Putamen (tissue), 1 donor: ENCODE data around the gene GPR108.

Experiments
- DNase-seq: peaks from one replicate; pipeline ENCODE4 v3.0.0-alpha.2; 2016; ENCODE audit warnings: low spot score

GPR108 gene

GRCh38 chr19:6737873-6738786 lies 750 bp upstream of the GPR108 start:
- peak; percentile 100 for DNase-seq

- no peak for DNase-seq
Measured at GRCh38 chr19:6736917-6737283, 480 bp downstream of the GPR108 start.

GRCh38 chr19:6736169-6736916 lies 1.0 kb downstream of the GPR108 start:
- DNase-seq, result peak; percentile 50

GRCh38 chr19:6735181-6735911 lies 2.0 kb downstream of the GPR108 start:
- no peak for DNase-seq

GRCh38 chr19:6734096-6734696 lies 3.2 kb downstream of the GPR108 start:
- DNase-seq, result no peak

- DNase-seq, result no peak
Measured at GRCh38 chr19:6733338-6734095, 3.9 kb downstream of the GPR108 start.

GRCh38 chr19:6732803-6733337 lies 4.5 kb downstream of the GPR108 start:
- DNase-seq, result no peak

- no peak for DNase-seq
Measured at GRCh38 chr19:6731822-6732221, 5.6 kb downstream of the GPR108 start.

- no peak for DNase-seq
Measured at GRCh38 chr19:6730941-6731670, 6.3 kb downstream of the GPR108 start.

- DNase-seq, result peak; percentile 34
Measured at GRCh38 chr19:6730153-6730804, 7.1 kb downstream of the GPR108 start.

- no peak for DNase-seq
Measured at GRCh38 chr19:6729573-6730152, 7.7 kb downstream of the GPR108 start.

- DNase-seq, result no peak
Measured at GRCh38 chr19:6728346-6728745, 9.0 kb downstream of the GPR108 start.

GRCh38 chr19:6725513-6726231 lies 11.7 kb downstream of the GPR108 start:
- no peak for DNase-seq

GRCh38 chr19:6724631-6725492 lies 12.5 kb downstream of the GPR108 start:
- DNase-seq, result no peak

- no peak for DNase-seq
Measured at GRCh38 chr19:6723738-6724137, 13.6 kb downstream of the GPR108 start.

GRCh38 chr19:6723108-6723618 lies 14.2 kb downstream of the GPR108 start:
- peak; percentile 58 for DNase-seq

- DNase-seq, result no peak
Measured at GRCh38 chr19:6721773-6722172, 15.6 kb downstream of the GPR108 start.

- no peak for DNase-seq
Measured at GRCh38 chr19:6721138-6721474, 16.3 kb downstream of the GPR108 start.
